ENCODE results near the gene PHLDA2.
A peak's percentile ranks its signal among the peaks of the same experiment; 100 is the strongest.

PHLDA2 gene

GRCh38 chr11:2928605-2929530 is at the start of gene PHLDA2:
PHLDA2 (minus strand) TSS chr11:2929420; CDS start chr11:2929364, 56 bp downstream.
- DNase-seq, result peak; percentile 46 to 48

GRCh38 chr11:2977113-2977512 is 47.9 kb upstream of the PHLDA2 start:
- no peak for DNase-seq

GRCh38 chr11:2976294-2977063 is 47.3 kb upstream of the PHLDA2 start:
- no peak for DNase-seq

GRCh38 chr11:2975594-2975993 is 46.4 kb upstream of the PHLDA2 start:
- peak in 1 of 2 experiments; percentile 32 for DNase-seq

- DNase-seq, result no peak
Measured at GRCh38 chr11:2974272-2974671, 45.1 kb upstream of the PHLDA2 start.

GRCh38 chr11:2968341-2968900 is 39.2 kb upstream of the PHLDA2 start:
- DNase-seq, result no peak

GRCh38 chr11:2964782-2965181 is 35.6 kb upstream of the PHLDA2 start:
- DNase-seq, result no peak

- DNase-seq, result no peak
Measured at GRCh38 chr11:2963761-2964160, 34.5 kb upstream of the PHLDA2 start.

- DNase-seq, result no peak
Measured at GRCh38 chr11:2963112-2963754, 34.0 kb upstream of the PHLDA2 start.

GRCh38 chr11:2961080-2961479 is 31.9 kb upstream of the PHLDA2 start:
- DNase-seq, result no peak

GRCh38 chr11:2960139-2960538 is 30.9 kb upstream of the PHLDA2 start:
- no peak for DNase-seq

- no peak for DNase-seq
Measured at GRCh38 chr11:2958251-2958650, 29.0 kb upstream of the PHLDA2 start.

GRCh38 chr11:2955906-2956476 is 26.8 kb upstream of the PHLDA2 start:
- no peak for DNase-seq

- no peak for DNase-seq
Measured at GRCh38 chr11:2954263-2954662, 25.0 kb upstream of the PHLDA2 start.

GRCh38 chr11:2952290-2952689 is 23.1 kb upstream of the PHLDA2 start:
- DNase-seq, result no peak

- DNase-seq, result no peak
Measured at GRCh38 chr11:2951231-2952110, 22.3 kb upstream of the PHLDA2 start.

GRCh38 chr11:2950825-2951224 is 21.6 kb upstream of the PHLDA2 start:
- no peak for DNase-seq

GRCh38 chr11:2949920-2950319 is 20.7 kb upstream of the PHLDA2 start:
- DNase-seq, result no peak

GRCh38 chr11:2947744-2948143 is 18.5 kb upstream of the PHLDA2 start:
- DNase-seq, result no peak

- no peak for DNase-seq
Measured at GRCh38 chr11:2945757-2946287, 16.6 kb upstream of the PHLDA2 start.

GRCh38 chr11:2945031-2945756 is 16.0 kb upstream of the PHLDA2 start:
- DNase-seq, result peak; percentile 43 to 44

Measured in stimulated activated CD4-positive, alpha-beta T cell treated with anti-CD3 and anti-CD28 coated beads, Interleukin-4, amount 100 ng/mL, for 4 hours (primary cell).